PFSK-1 (cell line): ENCODE data around the gene GPX2.

Source experiments
- SIN3A ChIP-seq: IDR thresholded peaks from 2 replicates; pipeline ENCODE4 v1.6.1; 2012; ENCODE audit warnings: mild to moderate bottlenecking, low read length, moderate library complexity, borderline replicate concordance; ENCODE audit not compliant: insufficient read depth
- TAF1 ChIP-seq: IDR thresholded peaks from 2 replicates; pipeline ENCODE4 v1.6.1; 2012; ENCODE audit warnings: low read length, control low read depth, borderline replicate concordance; ENCODE audit not compliant: insufficient read depth
- TF ChIP-seq, protein P1 (sequence below), 2 experiments: IDR thresholded peaks; 2 replicates each; pipeline versions ENCODE4 v1.6.1 to v1.8.0; 2011 to 2012; ENCODE audit warnings: low read depth in 2 of 2, low read length in 2 of 2, control low read depth in 1 of 2, inconsistent platforms in 1 of 2, mild to moderate bottlenecking in 1 of 2, moderate library complexity in 1 of 2; ENCODE audit not compliant: insufficient read depth in 1 of 2

DNA sequence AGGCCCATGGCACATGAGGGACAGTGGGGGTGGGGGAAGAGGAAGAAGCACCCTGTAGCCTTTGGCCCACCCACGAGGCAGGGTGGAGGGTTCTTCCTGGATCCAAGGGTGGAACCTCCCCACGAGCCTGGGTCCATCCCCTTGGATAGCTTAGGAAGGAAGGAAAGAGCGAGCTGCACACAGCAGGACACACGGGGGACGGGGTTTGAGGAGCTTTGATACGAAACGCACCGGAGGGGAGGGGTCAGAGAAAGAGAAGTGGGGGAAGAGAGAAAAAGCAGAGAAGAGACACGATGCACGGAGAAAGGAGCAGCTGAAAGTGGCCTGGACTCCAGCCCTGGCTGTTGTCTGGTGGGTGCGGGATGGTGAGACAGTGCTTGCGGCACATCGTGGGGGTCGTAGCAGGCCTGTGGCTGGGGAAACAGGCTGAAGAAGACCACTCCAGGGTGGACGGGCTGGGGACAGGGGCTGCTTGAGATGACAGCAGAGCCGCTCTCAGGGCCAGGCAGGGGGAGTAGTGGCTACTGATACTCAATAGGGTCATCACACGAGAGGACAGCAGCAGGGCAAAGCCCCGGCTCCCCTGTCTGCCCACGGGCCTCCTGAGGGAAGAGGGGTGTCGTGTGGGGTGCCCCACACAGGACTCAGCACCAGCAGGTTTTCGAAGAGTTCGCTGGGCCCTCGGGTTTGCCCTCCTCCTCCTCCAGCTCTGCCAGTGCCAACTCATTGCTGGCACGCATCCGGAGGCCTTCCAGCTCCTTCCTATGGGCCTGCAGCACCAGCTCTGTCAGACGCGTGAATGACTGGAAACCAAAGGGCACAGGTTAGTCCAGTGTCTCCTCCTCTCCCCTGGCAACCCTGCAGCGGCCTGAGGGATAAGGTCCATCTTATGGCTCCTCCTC, 5.4 kb upstream of the GPX2 start:
- TF ChIP-seq TAF1 = no peak
- TF ChIP-seq, protein P1, sequence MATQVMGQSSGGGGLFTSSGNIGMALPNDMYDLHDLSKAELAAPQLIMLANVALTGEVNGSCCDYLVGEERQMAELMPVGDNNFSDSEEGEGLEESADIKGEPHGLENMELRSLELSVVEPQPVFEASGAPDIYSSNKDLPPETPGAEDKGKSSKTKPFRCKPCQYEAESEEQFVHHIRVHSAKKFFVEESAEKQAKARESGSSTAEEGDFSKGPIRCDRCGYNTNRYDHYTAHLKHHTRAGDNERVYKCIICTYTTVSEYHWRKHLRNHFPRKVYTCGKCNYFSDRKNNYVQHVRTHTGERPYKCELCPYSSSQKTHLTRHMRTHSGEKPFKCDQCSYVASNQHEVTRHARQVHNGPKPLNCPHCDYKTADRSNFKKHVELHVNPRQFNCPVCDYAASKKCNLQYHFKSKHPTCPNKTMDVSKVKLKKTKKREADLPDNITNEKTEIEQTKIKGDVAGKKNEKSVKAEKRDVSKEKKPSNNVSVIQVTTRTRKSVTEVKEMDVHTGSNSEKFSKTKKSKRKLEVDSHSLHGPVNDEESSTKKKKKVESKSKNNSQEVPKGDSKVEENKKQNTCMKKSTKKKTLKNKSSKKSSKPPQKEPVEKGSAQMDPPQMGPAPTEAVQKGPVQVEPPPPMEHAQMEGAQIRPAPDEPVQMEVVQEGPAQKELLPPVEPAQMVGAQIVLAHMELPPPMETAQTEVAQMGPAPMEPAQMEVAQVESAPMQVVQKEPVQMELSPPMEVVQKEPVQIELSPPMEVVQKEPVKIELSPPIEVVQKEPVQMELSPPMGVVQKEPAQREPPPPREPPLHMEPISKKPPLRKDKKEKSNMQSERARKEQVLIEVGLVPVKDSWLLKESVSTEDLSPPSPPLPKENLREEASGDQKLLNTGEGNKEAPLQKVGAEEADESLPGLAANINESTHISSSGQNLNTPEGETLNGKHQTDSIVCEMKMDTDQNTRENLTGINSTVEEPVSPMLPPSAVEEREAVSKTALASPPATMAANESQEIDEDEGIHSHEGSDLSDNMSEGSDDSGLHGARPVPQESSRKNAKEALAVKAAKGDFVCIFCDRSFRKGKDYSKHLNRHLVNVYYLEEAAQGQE (IDR thresholded peaks at IDR 0.05; ENCODE audit: insufficient read depth in 1 of 2, low read depth in 2 of 2, low read length in 2 of 2) = no peak
- TF ChIP-seq SIN3A = no peak
